Suppressor macrophage (primary cell): ENCODE measurements around the gene TOP1.
A peak's percentile ranks its signal among the peaks of the same experiment; 100 is the strongest.
"Not testable (repeated sequence)": the region's sequence is repeated elsewhere in the genome, so short reads cannot be mapped to it uniquely, and the experiment has no call there.

Experiments
- DNase-seq, 4 experiments: peaks; one replicate each; pipeline ENCODE4 v3.0.0-alpha.2; 2020 to 2022
- total RNA-seq, 17 experiments: gene quantifications; one replicate each; lab custom pipeline; 2026; ENCODE audit warnings: mixed read lengths in 6 of 17, inconsistent platforms in 3 of 17; lab: John Stamatoyannopoulos, UW

The TOP1 gene
- 34.9 to 254 (median 89.0) reads per million in 17 experiments for total RNA-seq

DNA sequence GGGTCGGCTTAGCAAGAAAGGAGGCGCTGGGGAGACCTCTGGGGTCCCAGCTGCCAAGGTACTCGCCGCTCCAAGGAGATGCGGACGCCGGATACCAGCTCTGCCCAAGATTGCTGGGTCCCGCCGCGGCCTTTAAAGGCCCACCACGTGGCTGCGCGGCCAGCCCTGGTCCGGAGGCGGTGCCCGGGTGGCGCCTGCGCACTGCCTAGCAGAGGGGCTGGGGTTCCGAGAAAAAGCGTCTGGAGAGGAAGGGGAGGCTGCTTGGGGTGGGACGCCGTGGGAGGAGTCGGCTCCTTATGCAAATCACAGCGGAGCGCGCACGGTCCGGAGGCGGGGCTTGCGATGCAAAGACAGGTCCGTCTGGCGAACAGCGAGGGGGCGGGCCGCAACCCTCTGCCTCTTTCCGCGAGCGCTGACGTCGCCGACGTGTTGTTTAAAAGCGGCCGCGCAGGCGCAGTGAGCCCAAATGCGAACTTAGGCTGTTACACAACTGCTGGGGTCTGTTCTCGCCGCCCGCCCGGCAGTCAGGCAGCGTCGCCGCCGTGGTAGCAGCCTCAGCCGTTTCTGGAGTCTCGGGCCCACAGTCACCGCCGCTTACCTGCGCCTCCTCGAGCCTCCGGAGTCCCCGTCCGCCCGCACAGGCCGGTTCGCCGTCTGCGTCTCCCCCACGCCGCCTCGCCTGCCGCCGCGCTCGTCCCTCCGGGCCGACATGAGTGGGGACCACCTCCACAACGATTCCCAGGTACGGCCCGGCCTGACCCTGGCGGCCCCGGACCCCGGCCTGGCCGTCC, at the start of gene TOP1:
TSS of gene TOP1 (plus strand) at position 464 of the 791 bp plus-strand sequence. CDS start at position 710, 246 bp downstream.
- DNase-seq: peak; percentile 100

DNA sequence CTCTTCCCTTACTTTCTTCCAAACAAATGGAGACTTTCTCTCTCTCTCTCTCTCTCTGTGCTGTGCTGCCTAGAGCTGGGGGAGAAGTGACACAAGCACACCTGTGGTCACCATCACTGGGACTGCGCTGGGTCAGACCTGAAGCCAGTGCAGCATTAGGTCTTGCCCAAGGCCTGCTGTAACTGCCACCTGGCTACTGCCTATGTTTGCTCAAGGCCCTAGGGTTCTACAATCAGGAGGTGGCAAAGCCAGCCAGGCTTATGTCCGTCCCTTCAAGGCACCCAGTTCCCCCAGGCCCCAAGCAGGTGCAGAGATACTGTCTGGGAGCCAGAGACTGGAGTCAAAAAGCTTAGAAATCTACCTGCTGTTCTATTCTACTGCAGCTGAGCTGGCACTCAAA, 49.4 kb upstream of the TOP1 start:
- no peak for DNase-seq

DNA sequence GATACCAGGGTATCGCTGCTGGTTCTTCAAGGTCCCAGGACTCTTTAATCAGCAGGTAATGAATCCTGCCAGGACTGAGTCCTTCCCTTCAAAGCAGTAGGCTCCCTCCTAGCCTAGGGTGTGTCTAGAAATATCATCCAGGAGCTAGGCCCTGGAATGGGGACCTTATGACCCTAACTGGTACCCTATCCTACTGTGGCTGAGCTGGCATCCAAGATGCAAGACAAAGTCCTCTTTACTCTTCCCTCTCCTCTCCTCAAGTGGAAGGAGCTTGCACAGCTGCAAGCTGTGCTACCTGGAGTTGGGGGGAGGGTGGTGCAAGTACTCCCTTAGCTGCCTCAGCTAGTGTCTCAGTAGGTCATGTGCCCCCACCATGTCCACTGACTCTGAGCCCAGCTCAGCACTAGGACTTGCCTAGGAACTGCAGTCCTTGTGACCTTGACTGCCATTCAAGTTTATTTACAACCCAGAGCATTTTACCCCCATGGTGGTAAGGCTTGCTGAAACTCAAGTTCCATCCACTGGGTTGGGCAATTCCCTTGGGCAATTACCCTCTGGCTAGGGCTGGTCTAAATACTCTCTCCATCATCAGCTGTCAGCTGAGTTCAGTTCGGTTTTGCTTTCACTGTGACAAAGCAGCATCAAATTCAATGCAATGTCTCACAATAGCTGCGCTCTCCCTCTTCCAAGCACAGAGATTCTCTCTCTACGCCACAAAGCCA, 48.4 kb upstream of the TOP1 start:
- DNase-seq: no peak

DNA sequence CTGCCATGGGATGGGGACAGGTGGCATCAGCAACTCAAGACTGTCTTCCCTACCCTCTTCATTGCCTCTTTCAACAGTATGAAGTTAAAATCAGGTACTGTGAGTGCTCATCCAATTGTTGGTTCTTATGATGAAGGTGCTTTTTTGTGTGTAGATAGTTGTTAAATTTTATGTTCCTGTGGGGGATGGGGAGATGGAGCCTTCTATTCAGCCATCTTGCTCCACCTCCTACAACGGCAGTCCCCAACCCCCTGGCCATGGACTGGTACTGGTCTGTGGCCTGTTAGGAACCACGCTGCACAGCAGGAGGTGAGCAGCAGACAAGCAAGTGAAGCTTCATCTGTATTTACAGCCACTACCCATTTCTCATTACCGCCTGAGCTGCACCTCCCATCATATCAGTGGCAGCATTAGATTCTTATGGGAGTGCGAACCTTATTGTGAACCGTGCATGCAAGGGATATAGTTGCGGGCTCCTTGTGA, 47.8 kb upstream of the TOP1 start:
- DNase-seq: no peak

DNA sequence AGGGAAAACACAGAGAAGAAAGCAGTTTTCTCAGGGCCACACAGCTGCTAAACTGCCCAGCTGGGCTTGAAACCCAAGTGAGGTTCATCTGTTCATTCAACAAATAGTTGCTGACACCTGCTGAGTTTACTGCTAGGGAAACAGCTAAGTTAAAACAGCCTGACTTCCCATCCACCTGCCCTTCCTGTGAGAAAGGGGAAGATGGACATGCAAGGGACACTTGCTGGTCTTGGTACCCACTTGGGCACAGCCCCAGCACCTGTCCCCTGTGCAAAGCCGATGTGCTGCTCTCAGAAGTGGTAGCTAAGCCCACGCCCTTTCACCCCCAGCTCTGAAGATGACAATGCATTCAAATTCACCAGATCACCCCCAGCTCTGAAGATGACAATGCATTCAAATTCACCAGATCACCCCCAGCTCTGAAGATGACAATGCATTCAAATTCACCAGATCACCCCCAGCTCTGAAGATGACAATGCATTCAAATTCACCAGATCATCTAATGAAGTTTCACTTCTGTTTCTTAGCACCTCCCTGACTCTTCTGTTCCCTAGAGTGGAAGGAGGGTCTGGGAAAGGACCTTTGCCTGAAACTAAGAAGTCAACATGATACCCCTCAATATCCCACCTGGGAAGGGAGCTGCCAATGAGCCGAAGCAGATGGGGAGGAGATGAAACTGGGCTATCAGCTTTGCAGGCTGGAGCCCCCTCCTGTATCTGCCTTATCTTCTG, 46.0 kb upstream of the TOP1 start:
- peak in 1 of 4 experiments; percentile 51 for DNase-seq

DNA sequence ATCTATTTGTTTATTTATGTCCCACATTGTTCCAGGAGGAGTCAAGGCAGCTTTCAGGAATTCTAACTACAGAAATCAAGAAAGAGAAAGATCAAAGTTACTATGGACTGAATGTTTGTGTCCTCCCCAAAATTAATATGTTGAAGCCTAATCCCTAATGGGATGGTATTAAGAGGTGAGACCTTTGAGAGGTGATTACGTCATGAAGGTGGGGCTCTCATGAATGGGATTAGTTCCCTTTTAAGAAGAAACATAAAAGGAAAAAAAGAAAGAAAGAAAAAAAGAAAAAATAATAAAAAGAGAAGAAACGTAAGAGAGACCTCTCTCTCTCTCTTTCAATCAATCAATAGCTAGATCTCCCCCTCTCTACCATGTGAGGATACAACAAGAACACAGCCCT, 44.7 kb upstream of the TOP1 start:
- DNase-seq: no peak

DNA sequence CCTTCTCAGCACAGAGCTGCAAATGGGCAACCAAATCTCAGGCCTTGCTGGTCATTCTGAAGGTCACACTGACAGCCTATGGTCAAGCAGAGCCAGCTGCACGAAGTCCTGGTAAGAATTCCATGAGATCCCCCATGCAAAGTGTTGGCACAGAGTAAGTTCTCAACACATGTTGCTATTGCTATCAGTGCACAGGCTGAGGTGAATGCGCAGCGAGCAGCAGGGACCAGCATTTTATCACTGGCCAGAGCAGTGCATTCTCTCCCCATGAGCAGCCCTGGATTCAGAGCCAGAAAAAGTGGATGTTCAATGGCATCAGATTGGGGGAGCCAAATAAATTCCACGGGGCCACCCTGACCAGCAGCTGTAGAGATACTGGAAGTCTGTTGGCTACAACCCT, 44.1 kb upstream of the TOP1 start:
- DNase-seq: no peak

DNA sequence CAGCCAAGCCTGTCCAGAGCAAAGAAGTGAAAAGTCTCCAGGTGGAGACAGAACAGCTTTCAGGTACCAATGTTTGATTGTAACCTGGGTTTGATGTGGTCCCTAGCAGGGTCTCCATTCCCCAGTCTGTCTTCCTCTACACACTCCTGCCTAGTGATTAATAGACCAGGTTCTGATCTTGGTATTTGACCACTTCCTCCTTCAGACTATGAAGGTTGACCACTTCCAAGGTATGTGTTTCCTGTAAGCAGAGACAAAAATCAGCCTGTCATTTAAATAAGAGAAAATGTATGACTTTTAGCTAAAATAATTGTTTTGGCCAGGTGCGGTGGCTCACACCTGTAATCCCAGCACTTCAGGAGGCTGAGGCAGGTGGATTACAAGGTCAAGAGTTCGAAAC, 41.8 kb upstream of the TOP1 start:
- DNase-seq: no peak

DNA sequence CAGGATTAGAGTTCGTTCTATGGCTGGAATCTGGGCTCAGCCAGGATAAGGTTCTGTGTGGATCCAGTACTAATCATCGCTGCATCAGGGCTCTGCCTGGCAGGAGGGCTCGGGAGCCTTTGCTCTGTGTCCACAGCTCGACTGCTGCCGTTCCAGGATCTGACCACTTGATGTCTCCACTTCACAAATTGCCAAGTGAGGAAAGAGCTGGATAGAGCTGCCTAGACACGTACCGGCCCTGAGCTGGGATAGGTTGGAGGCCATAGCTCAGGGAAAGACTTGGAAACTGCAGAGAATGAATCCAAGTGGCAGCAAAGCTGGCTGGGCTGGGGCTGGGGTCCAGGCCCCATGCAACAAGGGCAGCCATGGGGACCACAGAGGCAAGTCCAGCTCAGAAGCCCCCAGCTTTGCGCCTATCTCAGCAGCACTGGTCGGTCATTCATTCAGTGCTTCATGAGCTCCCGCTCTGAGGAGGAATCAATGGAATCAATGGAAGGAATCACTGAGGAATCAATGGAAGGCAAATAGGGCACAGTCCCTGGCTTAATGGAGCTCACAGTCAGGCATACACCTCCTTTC, 38.0 kb upstream of the TOP1 start:
- DNase-seq: peak; percentile 84 to 92 (median 89)

DNA sequence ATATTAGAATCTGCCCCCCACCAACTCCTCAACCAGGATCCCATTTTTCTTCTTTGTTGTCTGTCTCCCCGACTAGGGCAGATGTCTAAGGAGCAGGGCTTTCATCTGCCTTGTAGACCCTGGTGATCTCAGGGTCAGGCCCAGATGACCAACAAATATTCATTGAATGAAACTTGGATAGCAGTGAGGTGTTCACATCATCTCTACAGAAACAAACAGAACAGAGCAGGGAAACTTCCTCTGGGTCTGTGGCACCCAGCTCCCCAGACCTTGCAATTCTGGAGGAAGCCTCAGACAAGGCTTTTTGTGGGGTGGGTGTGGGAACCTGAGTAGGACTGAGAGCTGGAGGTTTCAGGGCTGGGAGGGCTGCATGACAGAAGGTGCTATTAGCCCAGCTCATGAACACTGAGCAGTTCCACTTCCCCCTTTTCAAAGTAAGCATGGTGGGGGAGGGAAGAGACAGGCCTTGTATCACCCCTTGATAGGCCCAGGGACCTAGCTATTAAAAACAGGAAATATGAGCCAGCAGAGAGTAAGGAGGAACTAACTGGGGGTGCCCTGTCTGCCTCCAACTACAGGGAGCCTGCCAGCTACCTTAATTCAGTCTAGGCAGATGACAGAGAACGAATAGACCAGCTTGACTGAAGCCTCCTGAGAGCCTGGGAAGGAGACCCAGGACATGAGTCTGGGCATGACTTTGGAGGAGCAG, 37.3 kb upstream of the TOP1 start:
- DNase-seq: peak; percentile 89 to 98 (median 94)

DNA sequence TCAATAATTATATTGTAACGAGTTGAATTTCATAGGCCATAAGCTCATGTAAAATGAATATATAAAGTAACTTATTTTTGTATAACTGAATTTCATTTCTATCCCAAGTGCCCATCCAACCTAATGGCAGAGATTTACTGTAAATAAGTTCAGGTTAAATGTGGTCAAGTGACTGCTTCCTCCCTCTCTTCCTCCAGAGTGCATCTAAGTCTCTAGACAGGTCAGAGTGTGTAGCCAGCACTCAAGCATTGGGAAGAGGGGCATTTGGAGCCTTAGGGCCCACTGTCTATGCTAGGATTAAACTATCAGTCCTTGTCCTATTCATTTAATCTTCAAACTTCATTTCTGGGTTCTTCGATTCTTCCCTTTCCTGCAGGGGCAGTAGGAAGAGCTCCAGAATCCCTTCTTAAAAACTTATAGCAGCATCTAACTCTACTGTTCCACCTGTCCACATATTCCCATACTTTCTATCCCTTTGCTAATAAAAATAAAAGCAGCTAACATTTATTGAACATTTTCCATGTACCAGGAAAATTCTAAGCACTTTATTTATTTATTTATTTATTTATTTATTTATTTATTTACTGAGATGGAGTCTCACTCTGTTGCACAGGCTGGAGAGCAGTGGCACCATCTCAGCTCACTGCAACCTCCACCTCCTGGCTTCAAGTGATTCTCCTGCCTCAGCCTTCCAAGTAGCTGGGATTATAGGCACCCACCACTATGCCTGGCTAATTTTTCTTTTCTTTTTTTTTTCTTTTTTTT, 36.1 kb upstream of the TOP1 start:
- DNase-seq: no peak

DNA sequence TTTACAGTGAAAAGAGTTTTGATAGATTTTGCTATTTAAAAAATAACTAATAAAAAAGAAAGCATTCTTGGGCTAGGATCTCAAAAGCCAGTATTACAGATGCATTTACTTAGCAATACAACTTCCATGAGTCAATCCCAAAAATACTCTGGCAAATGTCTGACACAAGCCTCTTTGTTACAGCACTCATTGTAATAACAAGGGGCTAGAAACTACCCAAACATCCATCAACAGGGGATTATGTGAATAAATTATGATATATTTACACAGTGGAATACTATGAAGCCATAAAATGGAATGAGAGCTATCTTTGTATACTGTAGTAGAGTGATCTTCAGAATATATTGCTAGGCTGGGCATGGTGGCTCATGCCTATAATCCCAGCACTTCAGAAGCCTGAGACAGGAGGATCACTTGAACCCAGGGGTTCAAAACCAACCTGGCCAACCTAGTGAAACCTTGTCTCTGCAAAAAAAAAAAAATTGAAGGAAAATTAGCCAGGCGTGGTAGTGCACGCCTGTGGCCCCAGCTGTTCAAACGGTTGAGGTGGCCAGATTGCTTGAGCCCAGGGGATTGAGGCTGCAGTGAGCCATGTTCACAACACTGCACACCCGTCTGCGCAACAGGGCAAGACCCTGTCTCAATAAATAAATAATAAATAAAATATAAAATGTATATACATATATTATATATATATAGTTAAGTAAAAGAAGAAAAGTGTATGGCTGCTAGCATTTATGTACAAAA, 34.7 kb upstream of the TOP1 start:
- no peak for DNase-seq

DNA sequence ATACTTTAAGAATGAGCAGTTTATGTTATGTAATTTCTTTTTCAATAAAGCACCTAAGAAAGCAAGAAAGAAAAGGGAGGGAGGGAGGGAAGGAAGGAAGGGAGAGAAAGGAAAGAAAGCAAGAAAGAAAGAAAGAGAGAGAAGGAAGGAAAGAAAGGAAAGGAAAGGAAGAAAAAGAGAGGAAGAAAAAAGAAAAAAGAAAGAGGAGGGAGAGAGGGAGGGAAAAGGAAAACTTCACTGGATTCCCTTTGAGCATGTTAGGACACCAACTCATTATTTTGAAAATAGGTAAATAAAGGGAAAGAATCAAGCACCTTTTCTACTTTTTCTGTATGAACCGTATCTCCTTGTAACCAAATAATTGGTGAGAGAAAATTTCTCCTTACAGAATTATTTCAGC, 32.3 kb upstream of the TOP1 start:
- no peak for DNase-seq

DNA sequence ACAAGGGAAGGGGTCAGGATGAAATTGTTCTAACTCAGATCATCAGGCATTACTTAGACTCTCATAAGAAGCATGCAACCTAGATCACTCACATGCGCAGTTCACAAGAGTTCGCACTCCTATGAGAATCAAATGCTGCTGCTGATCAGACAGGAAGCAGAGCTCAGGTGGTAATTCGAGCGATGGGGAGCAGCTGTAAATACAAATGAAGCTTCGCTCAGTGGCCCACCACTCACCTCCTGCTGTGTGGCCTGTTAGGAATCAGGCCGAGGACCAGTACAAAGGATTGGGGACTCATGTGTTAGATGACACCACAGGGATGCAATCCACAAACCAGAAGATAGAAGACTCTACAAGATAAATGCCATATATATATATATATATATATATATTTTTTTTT, 31.5 kb upstream of the TOP1 start:
- DNase-seq: no peak

DNA sequence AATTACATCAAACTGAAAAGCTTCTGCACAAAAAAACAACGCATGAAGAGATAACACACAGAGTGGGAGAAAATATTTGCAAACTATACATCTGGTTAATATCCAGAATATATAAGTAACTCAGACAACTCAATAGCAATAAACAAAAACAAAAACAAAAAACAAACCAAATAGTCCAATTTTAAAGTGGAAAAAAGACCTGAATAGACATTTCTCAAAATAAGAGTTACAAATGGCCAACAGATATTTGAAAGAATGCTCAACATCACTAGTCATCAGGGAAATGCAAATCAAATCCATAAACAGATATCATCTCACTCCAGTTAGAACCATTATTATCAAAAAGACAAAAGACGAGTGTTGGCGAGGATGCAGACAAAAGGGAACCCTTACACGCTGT, 28.8 kb upstream of the TOP1 start:
- DNase-seq: no peak

DNA sequence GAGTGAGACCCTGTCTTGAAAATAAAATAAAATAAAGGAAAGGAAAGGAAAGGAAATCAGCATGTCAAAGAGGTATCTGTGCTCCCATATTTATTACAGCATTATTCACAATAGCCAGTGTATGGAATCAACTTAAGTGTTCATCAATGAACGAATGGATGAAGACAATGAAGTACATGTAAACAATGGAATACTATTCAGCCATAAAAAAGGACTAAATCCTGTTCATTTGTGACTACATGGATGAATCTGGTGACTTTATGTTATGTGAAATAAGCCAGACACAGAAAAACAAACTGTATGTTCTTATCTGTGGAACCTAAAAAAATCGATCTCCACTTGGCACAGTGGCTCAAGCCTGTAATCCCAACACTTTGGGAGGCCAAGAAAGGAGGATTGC, 28.0 kb upstream of the TOP1 start:
- DNase-seq: no peak

DNA sequence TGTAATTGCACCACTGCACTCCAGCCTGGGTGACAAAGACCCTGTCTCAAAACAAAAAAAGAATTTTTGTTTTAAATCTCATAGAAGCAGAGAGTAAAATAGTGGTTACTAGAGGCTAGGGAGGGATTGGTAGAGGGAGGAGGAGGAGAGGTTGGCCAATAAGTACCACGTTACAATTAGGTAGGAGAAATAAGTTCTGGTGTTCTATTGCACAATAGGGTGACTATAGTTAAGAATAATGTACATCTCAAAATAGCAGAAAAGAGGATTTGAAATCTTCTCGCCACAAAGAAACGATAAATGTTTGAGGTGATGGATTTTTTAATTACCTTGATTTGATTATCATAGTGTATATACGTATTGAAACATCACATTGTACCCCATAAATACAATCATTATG, 27.1 kb upstream of the TOP1 start:
- peak in 3 of 4 experiments; percentile 18 to 63 (median 56) for DNase-seq

DNA sequence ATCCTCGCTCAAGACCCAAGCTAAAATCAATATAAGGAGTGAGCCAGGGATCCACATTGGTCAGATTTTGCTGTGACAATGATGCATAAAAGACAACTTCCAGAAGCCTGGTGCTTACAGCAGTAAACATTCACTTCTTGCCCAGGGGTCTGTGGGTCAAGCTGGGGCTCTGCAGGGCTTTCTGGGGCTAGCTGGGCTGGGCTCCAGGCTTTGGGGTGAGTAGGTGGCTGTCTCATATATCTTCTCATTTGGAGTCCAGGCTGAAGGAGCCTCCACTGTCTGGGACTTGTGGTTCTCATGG, 25.8 kb upstream of the TOP1 start:
- no peak for DNase-seq

DNA sequence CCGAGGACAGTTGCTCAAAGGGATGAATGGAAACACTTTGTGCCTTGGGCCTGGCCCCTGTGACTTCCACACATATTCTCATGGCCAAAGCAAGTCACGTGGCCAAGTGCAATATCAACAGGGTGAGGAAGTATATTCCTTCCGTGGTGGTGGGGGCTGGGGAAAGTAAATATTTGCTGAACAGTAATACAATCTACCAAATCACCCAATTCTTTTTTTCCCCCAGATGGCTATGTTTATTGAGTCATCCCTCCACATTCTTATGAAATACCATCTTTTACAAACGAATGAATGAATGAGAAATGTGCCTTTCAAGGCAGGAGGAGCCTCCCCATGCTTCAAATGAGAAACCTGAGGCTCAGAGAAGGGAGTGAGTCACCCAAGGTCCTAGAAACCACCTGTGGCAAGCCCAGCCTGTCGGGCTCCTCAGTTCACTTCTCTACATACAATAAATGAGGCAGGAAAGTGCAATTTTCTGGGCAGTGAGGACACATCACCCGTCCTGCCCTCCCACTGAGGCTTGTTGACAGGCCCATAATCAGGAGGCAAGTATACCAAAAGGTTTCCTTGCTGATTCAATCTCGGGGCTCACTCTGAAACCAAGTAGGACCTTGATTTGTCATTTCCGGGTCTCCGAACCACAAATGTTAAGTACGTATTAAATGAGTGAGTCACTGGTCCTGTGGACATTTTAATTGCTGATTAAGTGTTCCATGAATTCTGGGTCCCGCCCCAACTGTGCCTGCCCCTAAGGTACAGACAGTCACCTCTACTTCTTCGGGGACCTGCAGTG, 25.3 kb upstream of the TOP1 start:
- DNase-seq: peak; percentile 82 to 93 (median 88)

DNA sequence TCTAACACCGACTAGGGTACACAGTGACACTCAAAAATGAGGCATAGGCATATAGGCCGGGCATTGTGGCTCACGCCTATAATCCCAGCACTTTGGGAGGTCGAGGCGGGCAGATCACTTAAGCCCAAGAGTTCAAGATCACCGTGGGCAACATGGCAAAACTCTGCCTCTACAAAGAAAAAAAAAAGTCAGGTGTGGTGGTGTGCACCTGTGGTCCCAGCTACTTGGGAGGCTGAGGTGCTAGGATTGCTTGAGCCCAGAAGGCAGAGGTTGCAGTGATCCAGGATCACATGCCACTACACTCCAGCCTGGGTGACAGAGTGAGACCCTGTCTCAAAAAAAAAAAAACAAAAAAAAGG, 24.7 kb upstream of the TOP1 start:
- DNase-seq: not testable (repeated sequence)
